GM21737 (cell line): Measurements from ENCODE around the gene SMS.

Experiments
- ATAC-seq: cut with Tn5 transposase; IDR thresholded peaks from one replicate; pipeline ENCODE4 v1.9.1; 2021; ENCODE audit warnings: mild to moderate bottlenecking, moderate library complexity; ENCODE audit not compliant: unreplicated experiment

SMS gene

GRCh38 chrX:21975812-21976211 lies 35.3 kb downstream of the SMS start:
- ATAC-seq = no peak

DNA sequence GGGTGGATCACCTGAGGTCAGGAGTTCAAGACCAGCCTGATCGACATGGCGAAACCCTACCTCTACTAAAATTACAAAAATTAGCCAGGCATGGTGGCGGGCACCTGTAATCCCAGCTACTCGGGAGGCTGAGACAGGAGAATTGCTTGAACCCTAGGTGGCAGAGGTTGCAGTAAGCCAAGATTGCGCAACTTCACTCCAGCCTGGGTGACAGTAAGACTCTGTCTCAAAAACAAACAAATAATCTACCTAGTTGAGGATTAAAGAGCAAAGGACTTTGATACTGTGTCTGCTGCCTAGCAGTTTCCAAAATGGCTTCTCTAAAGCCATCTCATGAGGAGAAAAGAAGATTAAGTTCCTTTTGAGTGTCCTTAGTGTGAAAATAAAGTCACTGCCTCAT lies 37.8 kb downstream of the SMS start:
- ATAC-seq = no peak

DNA sequence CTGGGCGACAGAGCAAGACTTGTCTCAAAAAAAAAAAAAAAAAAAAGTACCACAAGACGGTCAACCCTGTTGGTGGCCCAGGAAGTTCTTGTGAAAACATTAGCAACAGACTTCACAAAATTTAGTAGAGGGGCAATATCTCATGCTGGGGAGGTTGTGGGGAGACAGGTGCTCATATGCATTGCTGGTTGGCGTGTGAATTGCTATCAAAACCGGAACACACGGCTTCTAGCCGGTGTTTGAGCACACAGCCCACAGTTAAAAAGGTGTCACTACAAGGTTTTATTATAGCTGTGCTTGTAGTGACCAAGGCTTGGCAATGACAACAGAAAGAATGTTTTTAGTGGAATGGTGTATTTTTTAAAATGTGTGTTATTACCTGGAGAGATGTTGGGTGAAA lies 41.8 kb downstream of the SMS start:
- ATAC-seq = no peak

DNA sequence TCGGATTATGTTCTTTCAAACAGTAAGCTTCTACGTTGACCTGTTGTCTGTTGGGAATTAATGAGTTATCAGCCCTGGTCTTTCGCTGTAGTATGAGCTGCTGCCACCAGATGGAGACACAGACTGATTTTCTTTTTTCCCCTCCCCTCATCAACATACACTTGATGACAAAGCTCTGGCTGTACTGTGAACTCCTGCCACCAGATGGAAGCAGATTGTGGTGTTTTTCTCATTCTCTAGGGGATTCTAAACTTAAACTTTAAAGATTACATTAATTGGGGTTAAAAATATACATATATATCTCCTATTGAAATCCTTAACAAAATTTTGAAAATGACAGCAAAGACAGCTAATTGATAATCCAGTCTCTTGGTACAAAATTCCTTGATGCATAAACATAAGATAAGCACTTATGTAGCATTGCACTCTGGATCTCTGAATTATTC lies 44.8 kb downstream of the SMS start:
- ATAC-seq = peak; percentile 70

DNA sequence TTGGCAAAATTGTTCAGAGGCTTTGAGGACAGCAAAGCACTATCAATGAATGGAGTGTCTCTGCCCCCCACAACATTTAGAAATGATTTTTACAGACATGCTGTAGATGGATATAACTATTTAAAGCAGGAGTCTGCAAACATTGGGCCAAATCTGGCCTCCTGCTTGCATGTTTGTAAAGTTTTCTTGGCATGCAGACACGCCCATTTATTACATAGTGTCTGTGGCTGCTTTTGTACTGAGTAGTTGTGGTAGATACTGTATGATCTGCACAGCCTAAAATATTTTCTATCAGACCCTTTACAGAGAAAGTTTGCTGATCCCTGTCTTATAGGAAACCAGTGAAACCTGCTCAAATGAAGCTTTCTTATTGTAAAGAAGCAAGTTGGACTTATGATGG lies 46.1 kb downstream of the SMS start:
- no peak for ATAC-seq

DNA sequence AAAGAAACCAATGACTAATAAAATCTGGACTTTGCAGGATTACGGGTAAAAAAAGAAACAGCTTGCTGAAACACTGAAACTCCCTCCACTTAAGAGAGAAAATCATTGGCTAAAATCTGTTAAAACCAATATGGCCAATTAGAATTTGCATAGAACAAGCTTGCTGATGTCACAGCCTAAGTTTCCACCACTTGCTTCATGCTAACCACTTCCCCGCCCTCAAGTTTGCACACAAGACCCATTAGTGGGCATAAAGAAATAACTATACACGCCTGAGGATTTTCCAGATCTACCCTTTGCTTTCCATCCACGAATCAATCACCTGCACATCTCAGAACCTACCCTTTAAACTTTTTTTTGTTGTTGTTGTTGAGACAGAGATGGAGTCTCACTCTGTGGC lies 48.9 kb downstream of the SMS start:
- no peak for ATAC-seq

- ATAC-seq = no peak
These were observed 50.3 kb downstream of the SMS start for GRCh38 chrX:21990832-21991231.

DNA sequence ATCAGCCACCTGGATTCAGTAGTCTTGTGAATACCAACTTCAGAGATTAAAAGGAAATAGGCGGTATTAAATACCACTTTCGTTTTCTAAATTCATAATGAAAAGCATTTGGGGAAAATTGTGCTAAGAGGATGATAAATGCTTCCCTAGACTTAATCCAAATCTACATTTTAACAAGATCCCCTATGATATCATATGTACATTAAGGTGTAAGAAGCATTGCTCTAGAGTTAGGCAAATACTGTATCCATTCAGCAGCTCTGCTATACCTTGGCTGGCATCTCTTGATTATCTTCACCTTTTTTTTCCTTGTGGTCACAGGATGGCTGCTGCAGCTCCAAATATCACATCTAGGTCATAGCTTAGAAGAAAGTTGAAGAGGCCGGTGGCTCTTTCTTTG lies 51.0 kb downstream of the SMS start:
- no peak for ATAC-seq

- ATAC-seq = peak; percentile 91
These were observed 52.8 kb downstream of the SMS start for GRCh38 chrX:21993265-21993664.

GRCh38 chrX:21996872-21997455 lies 56.5 kb downstream of the SMS start:
- no peak for ATAC-seq

DNA sequence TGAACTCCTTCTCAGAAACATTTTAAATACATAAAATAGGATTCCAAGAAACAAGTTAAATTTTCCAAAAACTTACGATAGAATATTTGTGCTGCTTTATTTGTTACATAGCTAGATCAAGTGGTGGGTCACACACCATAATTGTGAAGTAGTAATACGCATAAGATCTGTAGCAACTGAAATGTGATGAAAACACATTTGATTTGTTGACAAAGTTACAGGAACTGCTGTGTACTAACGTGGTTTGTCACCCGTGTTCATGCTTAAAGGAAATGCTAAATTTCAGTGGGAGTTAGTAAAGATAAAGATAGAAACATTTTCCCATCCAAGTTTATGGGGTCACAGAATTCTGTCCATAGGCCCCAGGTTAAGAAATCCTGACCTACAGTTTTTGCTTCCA lies 57.5 kb downstream of the SMS start:
- ATAC-seq = no peak

DNA sequence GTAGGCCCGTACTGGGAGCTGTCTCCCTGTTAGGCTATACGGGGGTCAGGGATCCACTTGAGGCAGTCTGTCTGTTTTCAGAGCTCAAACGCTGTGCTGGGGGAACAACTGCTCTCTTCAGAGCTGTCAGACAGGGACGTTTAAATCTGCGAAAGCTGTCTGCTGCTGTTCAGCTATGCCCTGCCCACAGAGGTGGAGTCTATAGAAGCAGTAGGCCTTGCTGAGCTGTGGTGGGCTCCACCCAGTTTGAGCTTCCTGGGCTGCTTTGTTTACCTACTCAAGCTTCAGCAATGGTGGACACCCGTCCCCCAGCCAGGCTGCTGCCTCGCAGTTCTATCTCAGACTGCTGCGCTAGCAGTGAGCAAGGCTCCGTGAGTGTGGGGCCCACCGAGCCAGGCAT lies 64.4 kb downstream of the SMS start:
- no peak for ATAC-seq

DNA sequence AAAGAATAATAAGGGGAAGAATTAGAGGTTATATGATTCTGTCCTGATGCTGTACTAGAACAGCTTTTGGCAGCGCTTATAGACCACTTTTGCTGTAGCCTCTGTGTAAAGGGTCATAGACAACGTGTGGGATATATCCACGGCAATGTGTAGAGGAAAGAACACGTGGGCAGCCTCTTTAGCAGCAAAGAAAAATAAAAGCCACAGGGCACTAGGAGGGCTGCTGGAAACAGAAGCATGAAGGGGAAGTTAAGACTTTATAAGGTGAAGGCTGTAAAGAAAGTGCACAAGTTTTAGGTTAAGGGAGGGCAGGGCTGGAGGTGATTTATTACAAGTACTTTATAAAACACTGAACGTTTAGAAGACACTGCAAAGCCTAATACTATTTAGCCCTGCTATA lies 71.5 kb downstream of the SMS start:
- no peak for ATAC-seq

GRCh38 chrX:22012931-22013330 lies 72.4 kb downstream of the SMS start:
- no peak for ATAC-seq

DNA sequence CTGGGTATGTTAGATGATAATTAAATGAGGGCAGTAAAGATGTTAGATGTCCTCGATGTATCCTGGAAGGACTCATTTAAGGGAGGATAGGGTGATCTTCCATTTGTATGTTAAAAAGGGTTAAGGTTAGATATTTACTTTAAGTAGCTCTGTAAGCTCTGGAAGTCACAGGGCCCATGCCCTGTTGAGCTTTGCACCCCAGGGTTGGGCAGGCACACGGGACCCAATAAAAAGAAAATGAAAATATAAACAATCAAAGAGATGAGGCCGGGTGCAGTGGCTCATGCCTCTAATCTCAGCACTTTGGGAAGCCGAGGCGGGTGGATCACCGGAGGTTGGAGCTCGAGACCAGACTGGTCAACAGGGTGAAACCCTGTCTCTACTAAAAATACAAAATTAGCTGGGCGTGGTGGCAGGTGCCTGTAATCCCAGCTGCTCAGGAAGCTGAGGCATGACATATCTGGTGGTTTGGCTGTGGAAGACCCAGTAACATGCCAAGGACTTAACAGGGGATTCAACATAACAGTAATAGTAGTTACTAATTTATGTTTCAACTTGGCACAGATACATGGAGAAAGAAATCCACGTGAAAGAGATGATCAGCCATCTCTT lies 74.7 kb downstream of the SMS start:
- no peak for ATAC-seq

GRCh38 chrX:22021751-22022324 lies 81.3 kb downstream of the SMS start:
- no peak for ATAC-seq

DNA sequence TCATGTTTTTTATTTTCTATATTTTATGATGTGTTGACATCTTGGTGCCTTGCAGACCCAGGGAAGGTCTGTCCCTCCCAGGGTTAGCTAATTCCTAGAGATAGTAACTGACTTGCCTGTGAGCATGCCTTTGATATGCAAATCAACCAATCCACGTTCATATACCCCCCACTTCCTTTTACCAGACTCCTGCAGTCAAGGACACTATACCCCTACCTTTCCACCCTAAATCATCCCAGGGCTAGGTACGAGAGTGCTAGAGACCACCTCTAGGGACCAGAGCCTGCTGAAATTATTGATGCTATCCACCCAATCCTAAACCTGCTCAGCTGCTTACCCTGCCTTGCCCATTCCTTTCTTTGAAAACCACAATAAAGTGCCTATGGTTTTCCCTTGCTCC lies 84.1 kb downstream of the SMS start:
- ATAC-seq = no peak

- no peak for ATAC-seq
These were observed 85.2 kb downstream of the SMS start for GRCh38 chrX:22025751-22026150.

DNA sequence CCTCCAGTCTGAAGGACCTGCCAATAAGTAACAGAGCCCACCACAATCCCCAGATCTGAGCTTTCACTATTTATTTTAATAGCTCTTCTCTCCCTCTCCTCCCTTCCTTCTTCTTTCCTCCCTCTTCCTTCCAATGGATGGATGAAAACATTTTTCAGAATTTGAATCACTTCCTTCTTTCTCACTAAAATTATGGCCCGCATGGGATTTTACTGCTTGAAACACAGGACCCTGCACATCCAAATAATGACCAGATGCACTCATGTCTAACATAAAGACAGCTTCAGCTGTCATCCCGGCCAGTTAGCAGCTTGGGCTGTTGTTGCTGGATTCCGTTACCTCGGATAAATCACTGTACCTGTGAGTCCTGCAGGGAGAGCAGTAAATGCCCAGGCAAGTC lies 86.2 kb downstream of the SMS start:
- no peak for ATAC-seq

DNA sequence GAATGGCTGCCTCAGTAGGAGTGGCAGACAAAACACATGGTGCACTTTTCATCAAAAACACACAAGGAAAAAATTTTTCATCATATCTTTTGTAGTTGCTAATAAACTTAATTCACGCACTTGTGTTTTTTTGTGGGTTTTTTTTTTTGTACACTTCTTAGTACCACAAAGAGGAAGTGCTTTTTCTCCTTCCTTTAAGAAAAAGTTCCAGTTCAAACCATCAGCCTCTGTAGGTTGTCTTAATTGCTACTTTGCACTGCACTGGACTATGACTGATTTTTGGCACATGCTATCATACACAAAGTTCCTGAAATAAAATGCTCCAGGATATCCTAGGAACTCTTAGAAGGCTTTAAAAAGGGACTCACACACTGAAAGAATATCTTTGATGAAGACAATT lies 91.6 kb downstream of the SMS start, which contains the start of gene PHEX:
Gene PHEX (plus strand): TSS at position 242 of the 400 bp plus-strand sequence. CDS start 681 bp downstream, outside the sequence.
- ATAC-seq = no peak

DNA sequence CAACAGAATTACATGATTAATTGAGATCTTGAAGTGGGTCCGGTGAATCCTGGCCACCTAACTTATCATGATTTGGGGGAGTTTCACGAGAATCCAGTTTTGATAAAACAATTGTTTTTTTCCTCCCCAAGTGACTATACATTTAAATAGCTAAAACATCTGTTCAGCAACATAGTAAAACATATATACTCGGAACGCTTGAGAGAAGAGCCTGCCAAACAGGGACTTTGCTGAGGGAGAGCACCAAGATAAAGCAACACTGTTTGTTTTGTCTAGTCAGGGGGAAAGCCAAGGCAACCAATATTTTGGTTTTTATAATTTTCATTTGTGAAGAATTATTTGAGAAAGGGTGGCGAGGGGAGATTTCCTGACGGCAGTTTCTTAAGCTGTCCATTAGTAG lies 92.0 kb downstream of the SMS start:
- no peak for ATAC-seq

- no peak for ATAC-seq
These were observed 93.3 kb downstream of the SMS start for GRCh38 chrX:22033818-22034217.

DNA sequence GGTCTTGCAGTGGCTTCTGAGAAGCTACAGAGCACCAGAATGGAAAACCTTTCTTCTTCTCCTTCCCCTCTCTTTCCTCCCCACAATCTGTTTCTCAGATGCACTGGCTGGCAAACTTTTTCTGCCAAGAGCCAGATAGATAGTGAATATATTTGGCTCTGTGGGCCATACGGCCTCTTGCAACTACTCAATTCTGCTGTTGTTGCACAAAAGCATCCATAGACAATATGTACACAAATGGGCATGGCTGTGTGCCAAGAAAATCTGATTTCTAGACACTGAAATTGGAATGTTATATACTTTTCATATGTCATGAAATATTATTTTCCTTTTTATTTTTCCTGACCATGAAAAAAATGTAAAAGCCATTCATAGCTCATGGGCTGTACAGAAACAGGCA lies 94.7 kb downstream of the SMS start:
- no peak for ATAC-seq
